Stimulated activated naive CD8-positive, alpha-beta T cell treated with anti-CD3 and anti-CD28 coated beads, Interleukin-15, amount 100 ng/mL, for 72 hours (primary cell): ENCODE results near the gene CAMK2G.
A peak's percentile ranks its signal among the peaks of the same experiment; 100 is the strongest.
"Not testable (repeated sequence)": the region's sequence is repeated elsewhere in the genome, so short reads cannot be mapped to it uniquely, and the experiment has no call there.

Experiments used
- ATAC-seq: fragments of 150-1000 bp; cut with Tn5 transposase; 2 replicates; pipeline ENCODE4 v1.10.0; 2021; ENCODE audit warnings: mild to moderate bottlenecking, moderate library complexity
- DNase-seq, 2 donors: peaks; one replicate each; pipeline ENCODE4 v3.0.0; 2021 to 2022
- H3K27ac Mint-ChIP-seq, 2 donors: one replicate each; pipeline ENCODE4 v1.8.0; 2022; ENCODE audit warnings: mild to moderate bottlenecking in 2 of 2, mixed read lengths in 2 of 2, moderate library complexity in 2 of 2
- H3K27me3 Mint-ChIP-seq: one replicate; pipeline ENCODE4 v1.8.0; 2022; ENCODE audit warnings: mixed read lengths
- H3K4me1 Mint-ChIP-seq: one replicate; pipeline ENCODE4 v1.8.0; 2022; ENCODE audit warnings: mild to moderate bottlenecking, mixed read lengths
- H3K4me3 Mint-ChIP-seq, 2 donors: one replicate each; pipeline ENCODE4 v1.8.0; 2022; ENCODE audit warnings: mild to moderate bottlenecking in 2 of 2, mixed read lengths in 2 of 2, moderate library complexity in 1 of 2
- H3K9me3 Mint-ChIP-seq, 2 donors: one replicate each; pipeline ENCODE4 v1.8.0; 2022; ENCODE audit warnings: mixed read lengths in 2 of 2

Gene CAMK2G

DNA sequence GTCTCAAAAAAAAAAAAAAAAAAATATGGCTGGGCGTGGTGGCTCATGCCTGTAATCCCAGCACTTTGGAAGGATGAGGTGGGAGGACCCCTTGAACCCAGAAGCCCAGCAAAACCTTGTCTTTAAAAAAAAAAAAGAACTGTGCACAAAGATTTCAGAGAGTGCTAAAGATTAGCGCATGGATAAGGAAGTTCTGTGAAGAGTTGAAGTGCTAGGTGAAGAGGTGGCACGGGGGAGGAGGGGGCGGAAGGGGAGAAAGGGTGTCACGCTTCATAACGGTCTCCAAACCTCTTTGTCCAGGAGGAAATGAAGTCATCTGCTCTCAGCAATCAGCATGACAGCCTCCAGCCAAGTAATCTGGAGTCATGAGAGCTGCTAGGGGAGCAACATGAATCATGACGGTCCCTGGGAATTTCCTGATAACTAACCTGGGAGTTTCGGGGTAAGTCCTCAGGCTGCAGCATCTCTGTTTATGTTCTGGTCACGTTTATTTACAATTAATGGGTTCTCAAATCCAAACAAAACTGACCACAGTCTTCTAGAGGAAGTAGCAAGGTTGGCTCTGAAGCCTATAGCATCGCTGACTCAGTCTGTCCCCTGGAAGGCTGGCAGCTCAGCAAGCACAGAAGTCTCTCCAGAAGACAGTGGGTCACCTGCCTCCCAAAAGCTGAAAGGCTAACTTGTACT, 34.6 kb upstream of the CAMK2G start:
- peak; percentile 78 for ATAC-seq

GRCh38 chr10:73907841-73908517, 33.6 kb upstream of the CAMK2G start:
- ATAC-seq = no peak
- Mint-ChIP-seq H3K4me3 (peak overlapping the region; percentile 57 to 67), H3K27me3 (peaks cover 68% of the 10 kb centered on the region), H3K27ac (no peak overlapping the region), H3K4me1 (peaks cover 44% of the 10 kb centered on the region), H3K9me3 (no peaks in the 10 kb centered on the region)
- no peak for DNase-seq

More for the DNA sequence above, 34.6 kb upstream of the CAMK2G start:
- H3K27me3 Mint-ChIP-seq = peaks cover 78% of the 10 kb centered on the region
- H3K27ac Mint-ChIP-seq = no peak overlapping the region
- peak; percentile 15 to 50 for DNase-seq
- H3K9me3 Mint-ChIP-seq = no peaks in the 10 kb centered on the region
- H3K4me3 Mint-ChIP-seq = peak overlapping the region; percentile 57 to 67
- peaks cover 44% of the 10 kb centered on the region for H3K4me1 Mint-ChIP-seq

GRCh38 chr10:73906524-73907447, 32.4 kb upstream of the CAMK2G start:
- DNase-seq (no peak), ATAC-seq (no peak)
- Mint-ChIP-seq H3K4me1 (peaks cover 41% of the 10 kb centered on the region), H3K27me3 (peaks cover 64% of the 10 kb centered on the region), H3K4me3 (no peak overlapping the region), H3K27ac (peak overlapping the region; percentile 44 to 67), H3K9me3 (no peaks in the 10 kb centered on the region)

- ATAC-seq (no peak), DNase-seq (no peak)
- Mint-ChIP-seq H3K27ac (peak overlapping the region in 1 of 2 donors; percentile 88), H3K4me3 (no peak overlapping the region), H3K4me1 (peaks cover 29% of the 10 kb centered on the region), H3K27me3 (peaks cover 55% of the 10 kb centered on the region), H3K9me3 (no peaks in the 10 kb centered on the region)
These were observed 31.1 kb upstream of the CAMK2G start for GRCh38 chr10:73905256-73906020.

GRCh38 chr10:73902351-73902750, 28.0 kb upstream of the CAMK2G start:
- H3K4me1 Mint-ChIP-seq = no peaks in the 10 kb centered on the region
- no peak for DNase-seq
- H3K27ac Mint-ChIP-seq = no peak overlapping the region
- H3K9me3 Mint-ChIP-seq = no peaks in the 10 kb centered on the region
- peaks cover 56% of the 10 kb centered on the region for H3K27me3 Mint-ChIP-seq
- ATAC-seq = no peak
- no peak overlapping the region for H3K4me3 Mint-ChIP-seq

- Mint-ChIP-seq H3K4me3 (no peak overlapping the region), H3K4me1 (no peaks in the 10 kb centered on the region), H3K27me3 (peaks cover 45% of the 10 kb centered on the region), H3K9me3 (no peaks in the 10 kb centered on the region), H3K27ac (no peak overlapping the region)
- no peak for ATAC-seq
- DNase-seq = no peak
These were observed 26.9 kb upstream of the CAMK2G start for GRCh38 chr10:73901261-73901660.

DNA sequence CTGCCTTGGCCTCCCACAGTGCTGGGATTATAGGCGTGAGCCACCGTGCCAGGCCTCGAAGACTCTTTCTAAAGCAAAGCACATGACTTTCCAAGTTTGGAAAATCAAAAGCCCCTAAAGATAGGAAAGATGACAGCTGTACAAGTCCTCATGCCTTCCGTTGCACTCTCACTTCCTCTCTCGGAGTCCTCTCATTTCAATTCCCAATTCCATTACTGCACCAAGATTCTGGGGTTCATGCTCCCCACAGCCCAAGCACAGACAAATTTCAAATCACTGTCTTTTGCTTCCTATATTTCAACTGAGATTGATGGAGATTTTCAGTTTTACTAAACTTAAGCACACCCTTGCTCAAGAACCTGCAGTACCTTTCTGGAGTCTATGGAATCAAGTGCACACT, 25.7 kb upstream of the CAMK2G start:
- ATAC-seq (no peak), DNase-seq (no peak)
- H3K9me3 Mint-ChIP-seq = no peaks in the 10 kb centered on the region
- H3K4me1 Mint-ChIP-seq = no peaks in the 10 kb centered on the region
- peak overlapping the region in 1 of 2 donors; percentile 50 for H3K27ac Mint-ChIP-seq
- H3K27me3 Mint-ChIP-seq = peaks cover 33% of the 10 kb centered on the region
- H3K4me3 Mint-ChIP-seq = no peak overlapping the region

DNA sequence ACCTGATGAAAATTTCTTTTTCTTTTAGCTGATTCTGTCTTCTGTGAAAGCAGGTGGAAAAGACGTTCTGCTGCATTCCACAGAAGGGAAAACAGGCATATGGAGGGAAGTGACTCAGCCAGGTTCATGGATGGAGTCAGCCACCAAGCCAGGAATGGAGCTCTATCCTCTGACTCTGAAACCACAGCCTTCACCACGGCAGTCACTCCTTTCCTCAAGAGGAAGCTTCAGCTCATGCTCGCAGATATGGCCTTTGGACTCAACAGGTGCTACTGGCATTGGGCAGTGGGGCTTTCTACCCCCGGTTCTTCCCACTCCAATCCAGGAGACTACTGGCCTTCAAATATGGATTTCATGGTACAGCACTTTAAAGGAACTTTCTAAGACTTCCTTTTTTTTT, 25.1 kb upstream of the CAMK2G start:
- no peak overlapping the region for H3K27ac Mint-ChIP-seq
- DNase-seq = no peak
- H3K9me3 Mint-ChIP-seq = no peaks in the 10 kb centered on the region
- peaks cover 31% of the 10 kb centered on the region for H3K27me3 Mint-ChIP-seq
- H3K4me1 Mint-ChIP-seq = peaks cover 4% of the 10 kb centered on the region
- ATAC-seq = no peak
- H3K4me3 Mint-ChIP-seq = no peak overlapping the region

DNA sequence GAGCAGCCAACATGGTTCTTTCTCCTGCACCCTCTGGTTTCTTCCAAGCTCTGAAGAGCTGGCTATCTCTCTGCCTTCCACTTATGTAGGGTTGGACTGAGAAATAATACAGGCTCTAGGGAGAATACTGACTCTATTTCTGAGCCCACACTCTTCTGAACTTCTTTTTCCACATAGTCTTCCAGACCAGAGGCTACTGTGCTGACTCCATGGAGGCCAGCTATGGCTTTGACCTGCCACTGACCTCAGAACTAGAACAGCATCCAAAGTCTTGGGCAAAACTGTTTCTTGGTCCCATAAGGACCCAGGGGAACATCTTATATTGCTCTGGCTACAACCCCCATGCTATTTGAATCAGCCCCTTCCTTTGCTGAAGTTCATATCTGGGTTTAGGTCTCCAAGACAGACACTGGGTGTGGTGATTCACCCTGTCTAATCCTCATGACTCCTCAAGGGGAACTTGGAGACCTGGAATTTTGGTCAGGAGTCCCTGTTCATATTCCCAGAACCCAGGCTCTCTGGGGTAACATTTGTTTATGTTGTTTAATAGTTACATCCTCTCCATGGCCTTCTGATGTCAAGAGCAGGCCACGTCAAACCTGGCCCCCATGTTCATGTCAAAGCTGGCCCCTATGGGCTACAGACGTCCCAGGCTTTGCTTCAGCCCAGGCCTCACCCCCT, 24.5 kb upstream of the CAMK2G start:
- Mint-ChIP-seq H3K27me3 (peaks cover 31% of the 10 kb centered on the region), H3K27ac (no peak overlapping the region), H3K9me3 (no peaks in the 10 kb centered on the region), H3K4me1 (peaks cover 8% of the 10 kb centered on the region), H3K4me3 (no peak overlapping the region)
- DNase-seq = no peak
- no peak for ATAC-seq

GRCh38 chr10:73897693-73898092, 23.3 kb upstream of the CAMK2G start:
- Mint-ChIP-seq H3K4me3 (no peak overlapping the region), H3K27ac (no peak overlapping the region), H3K4me1 (peaks cover 8% of the 10 kb centered on the region), H3K27me3 (peaks cover 39% of the 10 kb centered on the region), H3K9me3 (no peaks in the 10 kb centered on the region)
- no peak for ATAC-seq
- DNase-seq = no peak

- DNase-seq, ATAC-seq, H3K4me1 Mint-ChIP-seq, H3K4me3 Mint-ChIP-seq, H3K9me3 Mint-ChIP-seq: not testable (repeated sequence)
- peak overlapping the region in 1 of 2 donors; percentile 63 for H3K27ac Mint-ChIP-seq
- peaks cover 30% of the 10 kb centered on the region for H3K27me3 Mint-ChIP-seq
These were observed 21.0 kb upstream of the CAMK2G start for GRCh38 chr10:73895381-73895780.

DNA sequence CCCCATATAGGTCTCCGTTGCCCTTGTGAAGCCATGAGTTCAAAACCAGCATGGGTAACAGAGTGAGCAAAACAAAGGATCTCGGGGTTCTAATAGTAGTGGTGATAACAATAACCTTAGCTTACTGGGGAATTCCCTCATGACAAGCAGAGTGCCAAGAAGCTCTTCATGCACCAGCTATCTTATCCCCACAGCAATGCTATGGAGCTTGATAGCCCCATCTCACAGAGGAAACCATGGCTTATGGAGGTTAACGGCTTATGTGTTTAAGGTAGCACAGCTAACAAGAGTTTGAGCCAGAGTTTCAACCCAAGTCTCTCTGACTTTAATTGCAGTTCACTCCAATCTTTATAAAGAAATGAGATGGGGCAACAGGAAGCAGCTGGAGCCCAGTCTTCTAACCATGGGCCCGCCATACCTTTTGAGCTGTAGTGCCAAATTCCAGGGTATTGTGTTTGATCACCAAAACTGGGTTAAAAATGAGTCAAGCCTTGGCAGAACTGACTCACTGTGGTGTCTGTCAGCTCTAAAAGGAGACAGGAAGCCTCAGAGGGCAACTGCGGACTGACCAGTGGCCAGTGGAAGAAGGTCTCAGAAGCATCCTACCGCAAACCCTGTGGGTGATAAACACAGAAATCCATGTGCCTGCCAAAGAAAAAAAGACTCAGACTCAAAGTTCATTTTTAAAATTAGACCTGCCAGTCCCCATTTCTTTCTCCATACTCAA, 20.1 kb upstream of the CAMK2G start:
- Mint-ChIP-seq H3K27ac (no peak overlapping the region), H3K4me3 (no peak overlapping the region), H3K4me1 (peaks cover 9% of the 10 kb centered on the region), H3K27me3 (peaks cover 22% of the 10 kb centered on the region), H3K9me3 (no peaks in the 10 kb centered on the region)
- ATAC-seq = peak; percentile 71
- DNase-seq = no peak

GRCh38 chr10:73893426-73893825, 19.1 kb upstream of the CAMK2G start:
- H3K4me1 Mint-ChIP-seq = peaks cover 19% of the 10 kb centered on the region
- ATAC-seq (no peak), DNase-seq (no peak)
- H3K27me3 Mint-ChIP-seq = peaks cover 12% of the 10 kb centered on the region
- H3K4me3 Mint-ChIP-seq = no peak overlapping the region
- no peak overlapping the region for H3K27ac Mint-ChIP-seq
- no peaks in the 10 kb centered on the region for H3K9me3 Mint-ChIP-seq

GRCh38 chr10:73892310-73893030, 18.1 kb upstream of the CAMK2G start:
- Mint-ChIP-seq H3K27ac (peak overlapping the region in 1 of 2 donors; percentile 11), H3K9me3 (no peaks in the 10 kb centered on the region), H3K4me3 (no peak overlapping the region), H3K4me1 (peaks cover 20% of the 10 kb centered on the region), H3K27me3 (peaks cover 12% of the 10 kb centered on the region)
- DNase-seq = no peak
- no peak for ATAC-seq
